ENCODE measurements around the gene EGLN3. TPM values are rescaled to one million over a fixed set of nuclear protein-coding genes. Genes with fewer than 3 reads are reported as not detected.

Gene EGLN3
- total RNA-seq, 1 donor from 2014 or later = 153 TPM

GRCh38 chr14:33909380-33910084, 41.3 kb downstream of the EGLN3 start:
- no peak for DNase-seq
- TF ChIP-seq CTCF (IDR thresholded peaks at IDR 0.05; ENCODE audit: borderline replicate concordance) = no peak
- H3K27me3 ChIP-seq (ENCODE audit: low read depth) = no peaks in the 10 kb centered on the region

GRCh38 chr14:33908540-33909223, 42.2 kb downstream of the EGLN3 start:
- no peak for DNase-seq
- Histone ChIP-seq H3K27me3 (ENCODE audit: low read depth) (no peaks in the 10 kb centered on the region), H3K9me3 (replicated peaks) (no peaks in the 10 kb centered on the region), H3K4me3 (no peak overlapping the region), H3K36me3 (no peaks in the 10 kb centered on the region), H3K27ac (replicated peaks) (no peak overlapping the region), H3K4me1 (no peaks in the 10 kb centered on the region)
- intact Hi-C loops (cut with micrococcal nuclease) = no loop called here
- no peak for TF ChIP-seq CTCF (IDR thresholded peaks at IDR 0.05; ENCODE audit: borderline replicate concordance)

More at GRCh38 chr14:33909380-33910084, 41.3 kb downstream of the EGLN3 start:
- intact Hi-C loops (cut with micrococcal nuclease) = no loop called here
- Histone ChIP-seq H3K9me3 (replicated peaks) (no peaks in the 10 kb centered on the region), H3K36me3 (no peaks in the 10 kb centered on the region), H3K4me3 (no peak overlapping the region), H3K27ac (replicated peaks) (no peak overlapping the region), H3K4me1 (no peaks in the 10 kb centered on the region)

GRCh38 chr14:33906968-33907367, 43.9 kb downstream of the EGLN3 start:
- Histone ChIP-seq H3K27me3 (ENCODE audit: low read depth) (no peaks in the 10 kb centered on the region), H3K36me3 (no peaks in the 10 kb centered on the region), H3K27ac (replicated peaks) (no peak overlapping the region), H3K4me3 (no peak overlapping the region), H3K9me3 (replicated peaks) (no peaks in the 10 kb centered on the region), H3K4me1 (no peaks in the 10 kb centered on the region)
- no peak for TF ChIP-seq CTCF (IDR thresholded peaks at IDR 0.05; ENCODE audit: borderline replicate concordance)
- intact Hi-C loops (cut with micrococcal nuclease) = no loop called here
- DNase-seq = no peak

- intact Hi-C loops (cut with micrococcal nuclease) = no loop called here
- Histone ChIP-seq H3K27ac (replicated peaks) (no peak overlapping the region), H3K4me1 (no peaks in the 10 kb centered on the region), H3K9me3 (replicated peaks) (no peaks in the 10 kb centered on the region), H3K4me3 (no peak overlapping the region), H3K36me3 (no peaks in the 10 kb centered on the region), H3K27me3 (ENCODE audit: low read depth) (no peaks in the 10 kb centered on the region)
- TF ChIP-seq CTCF (IDR thresholded peaks at IDR 0.05; ENCODE audit: borderline replicate concordance) = no peak
- no peak for DNase-seq
Measured at GRCh38 chr14:33904609-33905008, 46.3 kb downstream of the EGLN3 start.

- Histone ChIP-seq H3K27me3 (ENCODE audit: low read depth) (no peaks in the 10 kb centered on the region), H3K4me3 (no peak overlapping the region), H3K4me1 (no peaks in the 10 kb centered on the region), H3K27ac (replicated peaks) (no peak overlapping the region), H3K36me3 (no peaks in the 10 kb centered on the region), H3K9me3 (replicated peaks) (no peaks in the 10 kb centered on the region)
- no peak for TF ChIP-seq CTCF (IDR thresholded peaks at IDR 0.05; ENCODE audit: borderline replicate concordance)
- intact Hi-C loops (cut with micrococcal nuclease) = no loop called here
- no peak for DNase-seq
Measured at GRCh38 chr14:33903369-33903768, 47.5 kb downstream of the EGLN3 start.

All from left ventricle myocardium inferior (tissue), 1 donor.